ES-I3 (cell line): ENCODE results near the gene LIPA.

Experiments used
- H3K36me3 ChIP-seq: 2 replicates; pipeline ENCODE4 v1.6.1; 2013; ENCODE audit warnings: mild to moderate bottlenecking, low read length, control low read depth, moderate library complexity; ENCODE audit not compliant: insufficient read depth
- H3K4me1 ChIP-seq: 2 replicates; pipeline ENCODE4 v1.6.1; 2013; ENCODE audit warnings: mild to moderate bottlenecking, control low read depth, low read length; ENCODE audit not compliant: insufficient read depth
- H3K9ac ChIP-seq: 2 replicates; pipeline ENCODE4 v1.6.1; 2013; ENCODE audit warnings: low read depth, mild to moderate bottlenecking, low read length, moderate library complexity
- H3K9me3 ChIP-seq: 2 replicates; pipeline ENCODE4 v1.6.1; 2013; ENCODE audit warnings: mild to moderate bottlenecking, low read length, moderate library complexity; ENCODE audit not compliant: control insufficient read depth, insufficient read depth

Gene LIPA

GRCh38 chr10:89217057-89217990 lies 34.3 kb downstream of the LIPA start:
- Histone ChIP-seq H3K36me3 (peaks cover 4% of the 10 kb centered on the region; the same call in 1 of the 2 replicates), H3K4me1 (no peaks in the 10 kb centered on the region), H3K9ac (no peak overlapping the region), H3K9me3 (no peaks in the 10 kb centered on the region)

DNA sequence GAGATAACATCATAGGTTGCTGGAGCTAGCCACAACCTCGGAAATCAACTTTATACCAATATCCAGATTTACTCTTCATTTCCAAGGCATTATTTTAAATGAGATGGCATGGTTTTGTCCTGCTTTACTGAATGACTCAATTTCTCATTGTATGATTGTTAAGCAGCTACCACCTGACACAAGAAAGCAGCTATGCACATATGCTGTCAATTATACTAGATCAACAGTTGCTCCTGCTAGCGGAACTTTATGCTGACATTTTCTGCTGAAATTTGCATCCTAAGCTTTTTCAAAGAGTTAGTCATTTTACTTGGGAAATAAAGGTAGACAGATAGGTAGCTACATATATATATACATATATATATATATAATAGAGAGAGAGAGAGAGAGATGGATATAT lies 35.5 kb downstream of the LIPA start:
- Histone ChIP-seq H3K9me3 (no peaks in the 10 kb centered on the region), H3K9ac (no peak overlapping the region), H3K36me3 (peaks cover 4% of the 10 kb centered on the region; the same call in 1 of the 2 replicates), H3K4me1 (no peaks in the 10 kb centered on the region)

DNA sequence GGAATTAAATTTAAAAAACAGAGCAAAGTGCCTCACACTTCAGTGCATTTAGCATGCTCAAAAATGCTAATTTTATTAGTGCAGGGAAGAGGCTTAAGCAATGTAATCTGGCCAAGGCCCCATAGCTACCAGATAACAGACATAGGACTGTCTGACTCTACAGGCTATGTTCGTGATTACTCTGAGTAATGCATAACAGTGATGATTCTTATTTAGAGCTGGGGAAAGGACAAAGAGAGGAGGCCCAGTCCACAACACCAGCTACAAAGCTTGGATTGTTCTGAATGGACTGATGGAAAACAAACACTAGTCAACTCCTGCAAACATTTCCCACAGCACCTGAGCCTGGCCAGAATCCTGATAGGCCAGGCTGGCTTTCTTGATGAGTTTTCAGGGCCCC lies 36.1 kb downstream of the LIPA start:
- Histone ChIP-seq H3K36me3 (peaks cover 4% of the 10 kb centered on the region; the same call in 1 of the 2 replicates), H3K4me1 (no peaks in the 10 kb centered on the region), H3K9me3 (no peaks in the 10 kb centered on the region), H3K9ac (no peak overlapping the region)

DNA sequence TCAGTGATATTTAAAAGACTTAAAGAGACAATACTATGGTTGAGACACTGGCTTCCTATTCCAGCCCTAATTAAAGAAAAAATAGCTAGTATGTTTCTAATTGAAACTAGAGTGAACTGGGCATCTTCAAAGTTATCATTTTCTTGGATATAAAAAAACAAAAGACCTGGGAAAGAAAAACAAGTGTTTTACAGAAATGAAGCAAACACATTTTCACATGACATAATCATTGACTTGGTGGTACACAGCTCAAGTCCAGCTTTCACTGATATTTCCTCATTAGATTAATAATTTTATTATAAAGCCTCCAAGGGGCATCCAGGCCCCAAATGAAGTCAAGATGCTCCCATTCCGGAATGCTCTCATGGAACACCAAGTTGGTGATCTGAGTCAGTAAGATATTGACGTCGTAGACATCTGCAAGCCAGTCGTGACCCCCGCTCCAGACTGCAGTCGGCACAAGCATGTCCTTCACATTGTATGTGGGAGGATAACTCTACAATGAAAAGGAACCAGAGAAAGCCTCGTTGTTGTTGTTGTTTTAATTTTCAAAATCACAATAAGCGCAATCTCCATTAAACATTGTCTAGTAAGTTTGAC lies 36.9 kb downstream of the LIPA start:
- Histone ChIP-seq H3K9me3 (no peaks in the 10 kb centered on the region), H3K36me3 (peaks cover 4% of the 10 kb centered on the region; the same call in 1 of the 2 replicates), H3K4me1 (no peaks in the 10 kb centered on the region), H3K9ac (no peak overlapping the region)

DNA sequence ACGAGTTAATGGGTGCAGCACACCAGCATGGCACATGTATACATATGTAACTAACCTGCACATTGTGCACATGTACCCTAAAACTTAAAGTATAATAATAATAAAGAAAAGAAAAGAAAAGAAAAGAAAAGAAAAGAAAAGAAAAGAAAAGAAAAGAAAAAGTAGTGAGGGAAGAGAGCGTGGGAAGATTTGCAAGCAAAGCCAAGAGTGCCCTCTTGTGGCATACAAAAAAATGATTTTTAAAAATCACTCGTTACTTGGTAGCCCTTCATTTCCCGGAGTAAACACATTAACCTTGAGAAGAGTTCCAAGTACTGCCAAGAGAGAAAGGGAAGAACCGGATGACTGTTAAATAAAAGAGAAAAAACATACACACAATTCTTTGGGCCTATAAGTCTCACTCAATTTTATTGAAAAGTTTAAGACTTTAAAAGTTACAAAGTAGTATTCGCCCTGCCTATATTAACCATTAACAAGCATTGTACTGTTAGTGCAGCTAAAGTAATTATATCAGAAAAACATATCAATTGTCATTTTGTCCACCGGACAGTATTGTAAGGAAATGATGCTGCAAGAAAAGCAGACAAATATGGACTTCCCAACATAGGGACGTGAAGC lies 38.3 kb downstream of the LIPA start:
- Histone ChIP-seq H3K36me3 (0 out of 2 replicates have a peak, but pooled peaks cover 4% of the 10 kb centered on the region), H3K4me1 (no peaks in the 10 kb centered on the region), H3K9me3 (no peaks in the 10 kb centered on the region), H3K9ac (no peak overlapping the region)

DNA sequence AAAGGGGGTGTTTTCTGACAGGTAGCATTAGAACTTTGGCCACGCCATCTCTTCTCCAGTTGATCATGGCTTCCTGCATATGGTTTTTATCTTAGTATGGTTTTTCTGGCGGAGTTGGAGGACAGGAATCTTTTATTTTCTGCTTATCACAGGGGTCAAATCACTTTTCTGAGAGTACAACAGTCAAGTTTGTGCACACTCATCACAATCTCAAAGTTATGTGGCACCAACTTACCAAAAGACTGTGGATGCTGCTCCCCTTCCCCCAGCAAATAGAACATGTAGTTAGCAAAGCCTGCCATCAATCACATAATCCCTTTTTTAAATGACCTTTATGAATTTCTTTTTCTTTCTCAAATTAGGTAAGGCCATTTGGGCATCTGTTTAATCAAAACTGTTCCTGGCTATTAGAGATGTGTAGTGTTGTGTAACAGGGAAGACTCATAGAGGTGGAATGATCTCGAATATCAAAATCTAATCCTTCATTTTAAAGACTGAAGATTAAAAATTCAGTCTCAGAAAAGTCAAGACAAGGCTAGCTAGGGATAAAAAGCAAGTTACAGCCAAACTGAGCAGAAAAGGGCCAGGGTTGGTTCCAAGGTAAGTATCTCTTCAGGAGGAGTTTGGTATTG lies 40.7 kb downstream of the LIPA start:
- Histone ChIP-seq H3K9me3 (no peaks in the 10 kb centered on the region), H3K4me1 (peaks cover 1% of the 10 kb centered on the region; the same call in 1 of the 2 replicates), H3K36me3 (0 out of 2 replicates have a peak, but pooled peaks cover 4% of the 10 kb centered on the region), H3K9ac (no peak overlapping the region)

DNA sequence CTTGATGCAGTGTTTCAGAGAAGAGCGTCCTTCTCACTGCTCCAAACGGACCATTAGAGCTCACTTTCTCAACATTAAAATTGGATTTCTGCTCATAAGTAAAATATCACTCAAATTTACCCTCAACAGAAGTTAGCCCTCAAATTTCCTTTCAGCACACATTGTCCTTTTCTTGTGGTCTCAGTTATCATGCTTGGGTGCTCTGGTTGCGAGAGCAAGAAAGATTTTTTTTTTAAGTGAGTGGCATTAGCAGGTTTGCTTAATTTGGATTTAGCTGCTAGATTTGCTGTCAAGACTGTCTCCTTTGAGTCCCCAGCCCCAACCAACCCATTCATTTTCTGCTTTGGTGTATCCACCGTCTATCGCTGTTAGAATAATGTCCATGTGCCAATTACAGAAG lies 41.9 kb downstream of the LIPA start:
- Histone ChIP-seq H3K9me3 (no peaks in the 10 kb centered on the region), H3K36me3 (0 out of 2 replicates have a peak, but pooled peaks cover 1% of the 10 kb centered on the region), H3K9ac (no peak overlapping the region), H3K4me1 (peaks cover 6% of the 10 kb centered on the region; the same call in 1 of the 2 replicates)

GRCh38 chr10:89207801-89208551 lies 43.6 kb downstream of the LIPA start:
- Histone ChIP-seq H3K9ac (peak overlapping the region; percentile 37), H3K4me1 (peaks cover 6% of the 10 kb centered on the region; the same call in 1 of the 2 replicates), H3K36me3 (no peaks in the 10 kb centered on the region), H3K9me3 (no peaks in the 10 kb centered on the region)

- Histone ChIP-seq H3K9ac (peak within 1 kb of the TSS; percentile 37), H3K36me3 (no peaks in the 10 kb centered on the region), H3K4me1 (peaks cover 6% of the 10 kb centered on the region; the same call in 1 of the 2 replicates), H3K9me3 (no peaks in the 10 kb centered on the region)
Observed at GRCh38 chr10:89207181-89207800, 44.3 kb downstream of the LIPA start, which contains the start of gene CH25H. TSS of gene CH25H (minus strand) at chr10:89207317. CDS start at chr10:89207292, 25 bp downstream.

DNA sequence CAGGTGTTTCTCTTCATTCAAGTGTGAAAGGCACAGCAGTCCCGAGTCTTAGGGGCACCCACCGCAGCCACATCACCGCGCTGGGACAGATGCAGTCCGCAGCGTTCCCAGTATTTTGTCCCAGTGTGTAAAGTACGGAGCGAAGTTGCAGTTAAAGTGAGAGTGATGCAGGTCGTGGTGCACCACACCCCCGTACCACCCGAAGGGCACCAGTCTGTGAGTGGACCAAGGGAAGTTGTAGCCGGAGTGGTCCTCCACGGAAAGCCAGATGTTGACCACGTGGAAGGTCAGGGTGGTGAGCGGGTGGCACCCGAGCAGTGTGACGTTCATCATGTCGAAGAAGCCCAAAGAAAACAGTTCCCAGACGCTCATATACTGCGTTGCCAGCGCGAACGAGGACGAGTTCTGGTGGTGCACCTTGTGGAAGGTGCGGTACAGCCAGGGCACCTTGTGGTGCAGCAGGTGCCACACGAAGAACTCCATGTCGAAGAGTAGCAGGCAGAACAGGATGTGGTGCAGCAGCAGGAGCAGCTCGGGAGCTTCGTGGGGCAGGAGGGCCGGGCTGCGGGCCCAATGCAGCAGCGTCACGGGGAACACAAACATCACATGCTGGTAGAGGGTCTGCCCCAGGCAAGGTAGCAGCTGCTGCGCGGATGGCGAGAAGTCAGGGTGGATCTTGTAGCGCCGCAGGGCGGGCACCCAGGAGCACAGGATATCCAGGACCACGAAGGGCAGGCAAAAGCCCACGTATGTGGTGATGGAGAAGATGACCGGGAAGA lies 45.0 kb downstream of the LIPA start:
- Histone ChIP-seq H3K9ac (peak overlapping the region; percentile 37), H3K9me3 (no peaks in the 10 kb centered on the region), H3K36me3 (no peaks in the 10 kb centered on the region), H3K4me1 (peaks cover 6% of the 10 kb centered on the region; the same call in 1 of the 2 replicates)

DNA sequence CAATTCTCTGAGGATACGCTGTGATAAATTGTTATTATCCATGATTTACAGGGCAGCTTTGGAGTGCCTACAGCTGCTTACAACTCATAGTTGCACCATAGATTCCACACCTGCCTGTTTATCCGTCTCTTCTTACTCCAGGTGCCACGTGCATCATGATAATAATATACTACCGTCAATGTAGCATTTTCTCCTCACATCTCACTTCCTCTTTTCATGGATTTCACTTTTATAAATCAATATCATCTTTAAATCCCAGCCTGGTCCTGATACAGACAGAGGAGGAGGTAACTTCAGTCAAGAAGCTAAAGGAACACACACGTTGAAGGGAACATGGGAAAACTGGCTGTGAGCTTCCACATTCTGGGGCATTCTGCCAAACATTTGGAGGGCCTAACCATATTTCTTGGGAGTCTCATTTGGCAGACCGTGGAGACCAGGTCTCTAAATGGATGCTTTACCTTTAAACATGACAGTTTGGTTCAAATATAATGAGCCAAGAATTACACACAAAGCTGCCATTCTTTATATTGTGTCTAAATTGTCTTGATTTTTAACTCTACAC lies 46.9 kb downstream of the LIPA start:
- Histone ChIP-seq H3K36me3 (no peaks in the 10 kb centered on the region), H3K9me3 (no peaks in the 10 kb centered on the region), H3K9ac (no peak overlapping the region), H3K4me1 (peaks cover 6% of the 10 kb centered on the region; the same call in 1 of the 2 replicates)

- no peaks in the 10 kb centered on the region for H3K9me3 ChIP-seq
- H3K9ac ChIP-seq, result no peak overlapping the region
- peaks cover 6% of the 10 kb centered on the region; the same call in 1 of the 2 replicates for H3K4me1 ChIP-seq
- H3K36me3 ChIP-seq, result no peaks in the 10 kb centered on the region
Observed at GRCh38 chr10:89203237-89203636, 48.3 kb downstream of the LIPA start.
